Panc1 (cell line): ENCODE measurements around the gene TBC1D16. TPM values are rescaled to one million over a fixed set of nuclear protein-coding genes. Genes with fewer than 3 reads are reported as not detected.

Experiments used
- ATAC-seq: fragments of 200-7000 bp; cut with Tn5 transposase; 2 replicates; pipeline ENCODE4 v1.9.1; 2020; ENCODE audit warnings: mild to moderate bottlenecking, moderate library complexity
- BruUV-seq: library from RNA; stranded (reverse); fragments of 400-500 nt; replicated peaks from 2 replicates; lab custom pipeline; 2021; lab: Mats Ljungman, UMichigan
- CTCF ChIA-PET: fragments of 300-600 bp; sonication (Branson Sonifier 250); formaldehyde crosslinking; loops from one replicate; lab custom pipeline; 2022; ENCODE audit warnings: antibody characterized with exemption; lab: Charles Lee
- POLR2A ChIA-PET: fragments of 300-600 bp; sonication (Branson Sonifier 250); formaldehyde crosslinking; loops from one replicate; lab custom pipeline; 2022; ENCODE audit warnings: antibody characterized with exemption; lab: Charles Lee
- DNase-seq: peaks from one replicate; pipeline ENCODE4 v3.0.0-alpha.2; 2010; ENCODE audit warnings: low read depth, low spot score
- H3K27ac ChIP-seq: 2 replicates; pipeline ENCODE4 v1.5.1; 2011; ENCODE audit warnings: mild to moderate bottlenecking, low read length, inconsistent platforms
- H3K27me3 ChIP-seq: fragments of 200-500 bp; sonication (Bioruptor generic); 2 replicates; pipeline ENCODE4 v1.6.0; 2014; ENCODE audit warnings: low read length, inconsistent platforms; ENCODE audit not compliant: control insufficient read depth, insufficient read depth
- H3K36me3 ChIP-seq: fragments of 200-500 bp; sonication (Bioruptor generic); 2 replicates; pipeline ENCODE4 v1.5.1; 2014; ENCODE audit warnings: inconsistent platforms, mild to moderate bottlenecking, low read length, moderate library complexity; ENCODE audit not compliant: control insufficient read depth, insufficient read depth
- H3K4me1 ChIP-seq: 2 replicates; pipeline ENCODE4 v1.5.1; 2011; ENCODE audit warnings: inconsistent platforms, mild to moderate bottlenecking, low read length, moderate library complexity; ENCODE audit not compliant: control insufficient read depth, insufficient read depth
- H3K4me3 ChIP-seq, 2 experiments: 2 replicates each; pipeline ENCODE4 v1.5.1; 2011 to 2012; ENCODE audit warnings: low read depth in 2 of 2, low read length in 2 of 2, mild to moderate bottlenecking in 2 of 2, inconsistent platforms in 1 of 2, moderate library complexity in 1 of 2
- H3K9me3 ChIP-seq: fragments of 200-500 bp; sonication (Bioruptor generic); 2 replicates; pipeline ENCODE4 v1.5.1; 2014; ENCODE audit warnings: low read depth, mild to moderate bottlenecking, inconsistent platforms, low read length, moderate library complexity; ENCODE audit not compliant: control insufficient read depth, insufficient read depth
- POLR2AphosphoS5 ChIP-seq: IDR thresholded peaks from 2 replicates; pipeline ENCODE4 v1.6.1; 2012; ENCODE audit warnings: mild to moderate bottlenecking, low read depth, low read length, moderate library complexity
- SIN3A ChIP-seq: IDR thresholded peaks from 2 replicates; pipeline ENCODE4 v1.6.1; 2012; ENCODE audit warnings: low read depth, mild to moderate bottlenecking, low read length, moderate library complexity, borderline replicate concordance; ENCODE audit not compliant: insufficient read depth
- TCF7L2 ChIP-seq: IDR thresholded peaks from 2 replicates; pipeline ENCODE4 v1.6.1; 2011; ENCODE audit warnings: mild to moderate bottlenecking, low read depth, low read length, inconsistent platforms
- in situ Hi-C: cut with HindIII; loops from 2 replicates; pipeline ENCODE4 v1.10.0; 2016; ENCODE audit warnings: low sequenced_read_pairs, low pct_unique_long_range_greater_than_20kb
- intact Hi-C: fragments of 100-400 bp; cut with micrococcal nuclease; formaldehyde crosslinking; loops from one replicate; pipeline ENCODE4 v1.10.0; 2022; ENCODE audit not compliant: unreplicated experiment
- total RNA-seq: library from RNA; stranded (reverse); gene quantifications from one replicate; pipeline ENCODE4 v1.2.1, GENCODE V29; 2021; ENCODE audit not compliant: unreplicated experiment
- TF ChIP-seq, protein P1 (sequence below): fragments of 450-650 bp; IDR thresholded peaks from 2 replicates; pipeline ENCODE4 v1.5.1; 2017; ENCODE audit warnings: mild to moderate bottlenecking
- TF ChIP-seq, protein P2 (sequence below), 2 experiments: IDR thresholded peaks; 2 replicates each; pipeline ENCODE4 v1.6.1; 2011 to 2012; ENCODE audit warnings: low read depth in 2 of 2, control low read depth in 1 of 2, low read length in 1 of 2, mild to moderate bottlenecking in 1 of 2, moderate library complexity in 1 of 2; ENCODE audit not compliant: insufficient read depth in 1 of 2

Gene TBC1D16
- total RNA-seq, 1 experiment from 2014 or later: 41.6 TPM

DNA sequence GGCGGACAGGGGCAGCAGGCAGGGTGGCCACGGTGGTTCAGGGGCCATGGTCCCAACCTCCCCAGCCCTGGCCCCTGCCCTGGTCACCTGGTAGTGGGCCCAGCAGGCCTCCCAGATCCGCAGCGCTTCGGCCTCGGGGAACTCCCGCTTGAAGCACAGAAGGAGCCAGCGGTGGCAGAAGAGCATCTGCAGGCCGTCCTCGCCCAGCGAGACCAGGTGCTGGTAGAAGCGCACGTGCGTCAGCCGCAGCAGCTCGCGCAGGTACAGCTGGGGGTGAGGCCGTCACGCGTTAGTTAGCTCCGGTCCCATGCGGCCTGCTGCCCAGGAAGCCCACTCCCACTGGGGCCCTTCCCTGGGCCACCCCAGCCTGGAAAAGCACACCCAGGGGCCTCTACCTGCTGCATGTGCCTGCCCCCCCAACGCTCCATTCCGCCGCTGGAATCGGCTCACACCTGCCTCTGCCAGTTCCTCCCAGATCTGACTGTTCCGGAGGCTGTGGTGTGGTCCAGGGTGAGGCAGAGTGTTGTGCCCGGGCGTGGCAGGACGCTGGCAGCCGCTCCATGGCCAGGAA, 90.8 kb downstream of the TBC1D16 start:
- in situ Hi-C loops: no loop called here
- H3K36me3 ChIP-seq: no peaks in the 10 kb centered on the region
- H3K4me3 ChIP-seq: no peak overlapping the region
- TF ChIP-seq SIN3A (no peak), POLR2AphosphoS5 (no peak), TCF7L2 (no peak)
- TF ChIP-seq, protein P1, sequence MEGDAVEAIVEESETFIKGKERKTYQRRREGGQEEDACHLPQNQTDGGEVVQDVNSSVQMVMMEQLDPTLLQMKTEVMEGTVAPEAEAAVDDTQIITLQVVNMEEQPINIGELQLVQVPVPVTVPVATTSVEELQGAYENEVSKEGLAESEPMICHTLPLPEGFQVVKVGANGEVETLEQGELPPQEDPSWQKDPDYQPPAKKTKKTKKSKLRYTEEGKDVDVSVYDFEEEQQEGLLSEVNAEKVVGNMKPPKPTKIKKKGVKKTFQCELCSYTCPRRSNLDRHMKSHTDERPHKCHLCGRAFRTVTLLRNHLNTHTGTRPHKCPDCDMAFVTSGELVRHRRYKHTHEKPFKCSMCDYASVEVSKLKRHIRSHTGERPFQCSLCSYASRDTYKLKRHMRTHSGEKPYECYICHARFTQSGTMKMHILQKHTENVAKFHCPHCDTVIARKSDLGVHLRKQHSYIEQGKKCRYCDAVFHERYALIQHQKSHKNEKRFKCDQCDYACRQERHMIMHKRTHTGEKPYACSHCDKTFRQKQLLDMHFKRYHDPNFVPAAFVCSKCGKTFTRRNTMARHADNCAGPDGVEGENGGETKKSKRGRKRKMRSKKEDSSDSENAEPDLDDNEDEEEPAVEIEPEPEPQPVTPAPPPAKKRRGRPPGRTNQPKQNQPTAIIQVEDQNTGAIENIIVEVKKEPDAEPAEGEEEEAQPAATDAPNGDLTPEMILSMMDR: no peak
- TF ChIP-seq, protein P2, sequence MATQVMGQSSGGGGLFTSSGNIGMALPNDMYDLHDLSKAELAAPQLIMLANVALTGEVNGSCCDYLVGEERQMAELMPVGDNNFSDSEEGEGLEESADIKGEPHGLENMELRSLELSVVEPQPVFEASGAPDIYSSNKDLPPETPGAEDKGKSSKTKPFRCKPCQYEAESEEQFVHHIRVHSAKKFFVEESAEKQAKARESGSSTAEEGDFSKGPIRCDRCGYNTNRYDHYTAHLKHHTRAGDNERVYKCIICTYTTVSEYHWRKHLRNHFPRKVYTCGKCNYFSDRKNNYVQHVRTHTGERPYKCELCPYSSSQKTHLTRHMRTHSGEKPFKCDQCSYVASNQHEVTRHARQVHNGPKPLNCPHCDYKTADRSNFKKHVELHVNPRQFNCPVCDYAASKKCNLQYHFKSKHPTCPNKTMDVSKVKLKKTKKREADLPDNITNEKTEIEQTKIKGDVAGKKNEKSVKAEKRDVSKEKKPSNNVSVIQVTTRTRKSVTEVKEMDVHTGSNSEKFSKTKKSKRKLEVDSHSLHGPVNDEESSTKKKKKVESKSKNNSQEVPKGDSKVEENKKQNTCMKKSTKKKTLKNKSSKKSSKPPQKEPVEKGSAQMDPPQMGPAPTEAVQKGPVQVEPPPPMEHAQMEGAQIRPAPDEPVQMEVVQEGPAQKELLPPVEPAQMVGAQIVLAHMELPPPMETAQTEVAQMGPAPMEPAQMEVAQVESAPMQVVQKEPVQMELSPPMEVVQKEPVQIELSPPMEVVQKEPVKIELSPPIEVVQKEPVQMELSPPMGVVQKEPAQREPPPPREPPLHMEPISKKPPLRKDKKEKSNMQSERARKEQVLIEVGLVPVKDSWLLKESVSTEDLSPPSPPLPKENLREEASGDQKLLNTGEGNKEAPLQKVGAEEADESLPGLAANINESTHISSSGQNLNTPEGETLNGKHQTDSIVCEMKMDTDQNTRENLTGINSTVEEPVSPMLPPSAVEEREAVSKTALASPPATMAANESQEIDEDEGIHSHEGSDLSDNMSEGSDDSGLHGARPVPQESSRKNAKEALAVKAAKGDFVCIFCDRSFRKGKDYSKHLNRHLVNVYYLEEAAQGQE (IDR thresholded peaks at IDR 0.05; ENCODE audit: insufficient read depth in 1 of 2, low read depth in 2 of 2, low read length in 1 of 2): no peak
- no TSS peak for BruUV-seq
- no peak for DNase-seq
- no peak overlapping the region for H3K27ac ChIP-seq
- ATAC-seq: no peak
- ChIA-PET CTCF (no interaction called here), POLR2A (no interaction called here)
- H3K9me3 ChIP-seq: no peaks in the 10 kb centered on the region
- intact Hi-C loops: no loop called here
- H3K4me1 ChIP-seq: no peaks in the 10 kb centered on the region
- H3K27me3 ChIP-seq: no peaks in the 10 kb centered on the region

DNA sequence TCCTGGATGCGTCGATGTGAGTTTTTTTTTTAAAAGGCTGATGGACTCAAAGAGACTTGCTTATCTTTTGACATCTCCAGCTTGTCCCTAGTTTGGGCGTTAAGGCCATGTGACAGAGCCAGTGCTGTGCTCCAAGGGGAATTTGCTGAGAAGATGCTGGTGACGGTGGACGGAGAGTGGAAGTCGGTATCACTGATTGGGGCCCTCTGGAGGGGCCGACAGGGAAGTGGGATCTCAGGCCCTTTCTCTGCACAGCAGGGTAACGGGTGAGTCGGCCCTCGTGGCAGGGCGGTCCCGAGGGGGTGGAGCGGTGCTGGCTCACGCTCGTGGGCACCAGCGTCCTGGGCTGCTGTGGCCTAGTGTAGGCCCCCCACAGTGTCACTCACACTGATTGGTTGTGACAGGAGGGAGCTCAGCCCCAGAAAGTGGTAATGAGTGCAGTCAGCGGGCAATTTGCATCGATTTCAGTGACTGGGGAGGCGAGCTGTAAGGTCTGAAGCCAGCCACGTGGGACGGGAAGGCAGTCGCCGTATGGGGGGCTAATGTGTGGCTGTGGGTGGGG, 91.3 kb downstream of the TBC1D16 start:
- intact Hi-C loops: no loop called here
- no peak for TF ChIP-seq SIN3A
- TF ChIP-seq, protein P1: no peak
- no peak for TF ChIP-seq POLR2AphosphoS5
- TF ChIP-seq TCF7L2: no peak
- TF ChIP-seq, protein P2 (IDR thresholded peaks at IDR 0.05; ENCODE audit: insufficient read depth in 1 of 2, low read depth in 2 of 2, low read length in 1 of 2): no peak
- Histone ChIP-seq H3K9me3 (no peaks in the 10 kb centered on the region), H3K36me3 (no peaks in the 10 kb centered on the region), H3K4me1 (no peaks in the 10 kb centered on the region), H3K27me3 (no peaks in the 10 kb centered on the region), H3K4me3 (no peak overlapping the region), H3K27ac (no peak overlapping the region)
- ChIA-PET CTCF (interaction anchor here (0.7 kb wide), 1 partner anchor 203 kb away, joined by 3 read pairs; no protein-coding TSS in a partner anchor), POLR2A (no interaction called here)
- DNase-seq (no peak), ATAC-seq (no peak)
- in situ Hi-C loops: no loop called here
- no TSS peak for BruUV-seq
